Measurements from ENCODE around the gene NAT16. TPM values are rescaled to one million over a fixed set of nuclear protein-coding genes. Genes with fewer than 3 reads are reported as not detected.

The NAT16 gene
- total and polyA plus RNA-seq, 2 of the 13 experiments (the other 11 are each of a cell fraction or from before 2014, with no cell fraction given): 0.04 TPM; not detected in 1

- TF ChIP-seq, protein P1, sequence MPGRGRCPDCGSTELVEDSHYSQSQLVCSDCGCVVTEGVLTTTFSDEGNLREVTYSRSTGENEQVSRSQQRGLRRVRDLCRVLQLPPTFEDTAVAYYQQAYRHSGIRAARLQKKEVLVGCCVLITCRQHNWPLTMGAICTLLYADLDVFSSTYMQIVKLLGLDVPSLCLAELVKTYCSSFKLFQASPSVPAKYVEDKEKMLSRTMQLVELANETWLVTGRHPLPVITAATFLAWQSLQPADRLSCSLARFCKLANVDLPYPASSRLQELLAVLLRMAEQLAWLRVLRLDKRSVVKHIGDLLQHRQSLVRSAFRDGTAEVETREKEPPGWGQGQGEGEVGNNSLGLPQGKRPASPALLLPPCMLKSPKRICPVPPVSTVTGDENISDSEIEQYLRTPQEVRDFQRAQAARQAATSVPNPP (CRISPR knock-in tag; IDR thresholded peaks at IDR 0.05): no peak
- TF ChIP-seq ASH2L (IDR thresholded peaks at IDR 0.05; ENCODE audit: insufficient read length, low read depth, low read length): peak; percentile 38
- peak; percentile 41; the same call in 1 of the 2 replicates for TF ChIP-seq ZNF609 (CRISPR knock-in tag; IDR thresholded peaks at IDR 0.05; ENCODE audit: borderline replicate concordance)
- TF ChIP-seq, protein P2, sequence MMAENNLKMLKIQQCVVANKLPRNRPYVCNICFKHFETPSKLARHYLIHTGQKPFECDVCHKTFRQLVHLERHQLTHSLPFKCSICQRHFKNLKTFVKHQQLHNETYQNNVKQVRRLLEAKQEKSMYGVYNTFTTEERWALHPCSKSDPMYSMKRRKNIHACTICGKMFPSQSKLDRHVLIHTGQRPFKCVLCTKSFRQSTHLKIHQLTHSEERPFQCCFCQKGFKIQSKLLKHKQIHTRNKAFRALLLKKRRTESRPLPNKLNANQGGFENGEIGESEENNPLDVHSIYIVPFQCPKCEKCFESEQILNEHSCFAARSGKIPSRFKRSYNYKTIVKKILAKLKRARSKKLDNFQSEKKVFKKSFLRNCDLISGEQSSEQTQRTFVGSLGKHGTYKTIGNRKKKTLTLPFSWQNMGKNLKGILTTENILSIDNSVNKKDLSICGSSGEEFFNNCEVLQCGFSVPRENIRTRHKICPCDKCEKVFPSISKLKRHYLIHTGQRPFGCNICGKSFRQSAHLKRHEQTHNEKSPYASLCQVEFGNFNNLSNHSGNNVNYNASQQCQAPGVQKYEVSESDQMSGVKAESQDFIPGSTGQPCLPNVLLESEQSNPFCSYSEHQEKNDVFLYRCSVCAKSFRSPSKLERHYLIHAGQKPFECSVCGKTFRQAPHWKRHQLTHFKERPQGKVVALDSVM (CRISPR knock-in tag; IDR thresholded peaks at IDR 0.05): peak; percentile 45; the same call in 1 of the 2 replicates
- TF ChIP-seq STAG1 (CRISPR knock-in tag; IDR thresholded peaks at IDR 0.05): 0 out of 2 replicates have a peak, but pooled peaks have one; percentile 6
- no peak for TF ChIP-seq CSRNP1 (CRISPR knock-in tag; IDR thresholded peaks at IDR 0.05)
- TF ChIP-seq ZNF841 (CRISPR knock-in tag; IDR thresholded peaks at IDR 0.05; ENCODE audit: borderline replicate concordance): no peak
- no peak for TF ChIP-seq CBX1 (IDR thresholded peaks at IDR 0.05; ENCODE audit: low read depth)
- no peak for TF ChIP-seq ZNF782 (CRISPR knock-in tag; IDR thresholded peaks at IDR 0.05; ENCODE audit: borderline replicate concordance)
- no peak for TF ChIP-seq NFIB (CRISPR knock-in tag; IDR thresholded peaks at IDR 0.05; ENCODE audit: borderline replicate concordance)
- TF ChIP-seq ZNF589 (CRISPR knock-in tag; conservative IDR thresholded peaks at IDR 0.05): no peak; the same call in 1 of the 2 replicates
- no peak for TF ChIP-seq HDAC6 (IDR thresholded peaks at IDR 0.05; ENCODE audit: low read depth, low read length)
- no peak for TF ChIP-seq CENPX (CRISPR knock-in tag; IDR thresholded peaks at IDR 0.05)
- no peak for TF ChIP-seq YEATS2 (CRISPR knock-in tag; IDR thresholded peaks at IDR 0.05; ENCODE audit: borderline replicate concordance)
- TF ChIP-seq TARDBP (CRISPR knock-in tag; IDR thresholded peaks at IDR 0.05): peak; percentile 74
- TF ChIP-seq JUND (CRISPR knock-in tag; IDR thresholded peaks at IDR 0.05): peak; percentile 89
- TF ChIP-seq NAIF1 (CRISPR knock-in tag; IDR thresholded peaks at IDR 0.05; ENCODE audit: borderline replicate concordance): no peak
Observed at GRCh38 chr7:101121991-101122932, 57.8 kb downstream of the NAT16 start (continued).
